GM19035 (cell line): Measurements from ENCODE around the gene MUC6.
"Not testable (repeated sequence)": the region's sequence is repeated elsewhere in the genome, so short reads cannot be mapped to it uniquely, and the experiment has no call there.

Source experiments
- ATAC-seq: cut with Tn5 transposase; IDR thresholded peaks from one replicate; pipeline ENCODE4 v1.9.1; 2021; ENCODE audit not compliant: unreplicated experiment

MUC6 gene

DNA sequence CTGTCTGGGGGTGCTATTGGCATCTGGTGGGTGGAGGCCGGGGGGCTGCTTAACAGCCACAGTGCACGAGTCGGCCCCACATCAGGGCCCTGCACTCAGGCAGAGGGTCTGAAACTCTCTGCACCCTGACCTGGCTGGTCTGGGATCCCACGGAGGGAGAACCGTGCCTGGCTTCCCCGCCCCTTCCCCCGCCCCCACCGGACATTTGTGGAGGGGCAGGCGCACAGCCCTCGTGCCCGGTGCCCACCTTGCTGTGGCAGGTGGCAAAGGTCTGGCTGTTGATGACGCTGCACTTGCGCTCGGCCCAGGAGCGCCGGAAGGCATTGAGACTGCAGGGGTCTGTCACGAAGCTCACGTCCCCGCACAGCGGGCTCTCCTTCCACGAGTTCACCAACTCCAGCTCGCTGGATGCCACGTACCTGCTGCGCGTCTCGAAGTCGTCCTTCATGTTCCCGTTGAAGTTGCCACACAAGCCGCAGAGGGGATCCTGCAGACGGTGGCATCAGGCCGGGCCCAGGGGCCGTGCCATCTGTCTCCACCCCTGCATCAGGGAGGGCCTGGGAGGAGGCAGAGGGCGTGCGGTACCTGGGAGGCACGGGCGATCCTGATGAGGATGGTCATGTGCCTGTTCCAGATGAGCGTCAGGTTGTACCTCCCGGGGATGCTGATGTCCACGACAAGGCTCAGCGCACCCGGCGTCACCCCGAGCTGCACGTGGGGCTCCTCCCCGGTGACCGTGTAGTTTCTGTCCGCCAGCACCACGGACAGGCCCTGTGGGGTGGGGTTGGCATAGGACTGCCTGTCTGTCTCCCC lies 11.7 kb downstream of the MUC6 start:
- ATAC-seq: no peak

DNA sequence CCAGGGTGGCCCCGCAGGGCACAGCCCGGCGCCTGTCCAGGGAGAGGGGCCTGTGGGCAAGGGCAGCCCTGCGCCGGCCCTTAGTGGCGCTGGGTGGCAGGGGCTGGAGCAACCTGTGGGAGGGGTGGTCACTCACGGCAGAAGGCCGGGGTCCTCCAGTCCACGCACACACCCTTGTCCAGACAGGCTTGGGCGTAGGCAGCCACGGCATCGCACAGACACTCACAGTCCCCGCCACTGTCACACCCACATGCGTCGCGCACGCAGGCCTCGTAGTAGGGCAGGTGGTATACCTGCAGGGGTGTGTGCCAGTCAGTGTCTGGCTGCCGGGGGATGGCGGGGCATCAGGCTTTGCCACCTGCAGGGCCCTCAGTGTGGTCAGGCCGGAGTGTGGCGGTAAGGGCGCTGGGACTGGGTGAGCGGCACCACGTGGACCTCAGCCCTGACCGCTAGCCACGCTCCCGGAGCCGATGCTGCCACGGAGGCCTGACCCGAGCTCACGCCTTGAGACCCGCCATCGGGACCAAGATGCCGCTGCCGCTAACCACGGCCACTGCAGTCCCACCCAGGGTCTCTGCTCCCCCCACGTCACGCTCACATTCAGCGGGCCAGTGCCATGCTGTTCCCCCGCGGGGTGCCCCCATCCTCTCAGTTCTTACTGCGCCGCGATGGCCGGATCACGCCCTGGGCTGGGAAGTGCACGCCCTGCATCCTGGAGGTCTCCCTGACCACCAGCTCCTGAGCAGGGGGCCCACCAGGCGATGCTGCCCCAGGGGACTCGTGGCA lies 12.5 kb downstream of the MUC6 start:
- no peak for ATAC-seq

- ATAC-seq: no peak
These were observed 13.4 kb downstream of the MUC6 start for GRCh38 chr11:1022908-1023810.

DNA sequence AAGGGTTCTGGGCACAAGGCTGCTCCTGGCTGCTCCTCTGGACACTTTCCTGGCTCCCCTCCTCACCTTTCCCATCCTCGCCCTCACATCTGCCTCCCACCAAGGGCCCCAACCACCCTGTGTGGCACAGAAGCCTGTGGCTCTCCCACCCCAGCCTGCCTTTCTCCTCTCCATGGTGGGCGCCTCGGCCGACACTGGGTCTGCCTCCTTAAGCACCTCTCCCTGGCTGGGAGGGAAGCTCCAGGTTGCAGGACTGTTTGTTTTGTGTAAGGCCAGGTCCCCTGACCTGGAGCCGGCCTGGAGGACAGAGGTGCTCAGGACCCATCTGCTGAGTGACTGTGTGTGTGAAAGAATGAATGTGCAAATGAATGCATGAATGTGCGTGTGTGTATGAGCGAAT lies 14.1 kb downstream of the MUC6 start:
- ATAC-seq: no peak

GRCh38 chr11:1020211-1020905 lies 16.2 kb downstream of the MUC6 start:
- ATAC-seq: no peak

- no peak for ATAC-seq
These were observed 17.1 kb downstream of the MUC6 start for GRCh38 chr11:1019321-1019910.

DNA sequence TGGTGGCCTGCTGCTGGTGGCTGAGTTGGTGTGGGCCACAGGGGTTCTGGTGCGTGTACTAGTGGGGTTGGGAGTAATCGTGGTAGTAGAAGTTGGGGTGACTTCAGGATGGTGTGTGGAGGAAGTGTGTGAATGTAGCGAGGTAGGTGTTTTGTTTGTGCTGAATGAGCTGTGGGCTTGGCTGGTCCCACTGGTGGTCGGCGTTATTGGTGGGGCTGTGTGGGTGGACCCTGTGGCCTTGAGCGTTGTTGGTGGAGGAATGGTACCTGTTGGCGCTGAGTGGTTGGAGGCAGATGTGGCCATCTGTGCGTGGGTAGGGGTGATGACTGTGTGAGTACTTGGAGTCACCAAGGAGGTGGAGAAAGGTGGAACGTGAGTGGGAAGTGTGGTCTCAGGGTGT lies 18.4 kb downstream of the MUC6 start:
- ATAC-seq: no peak

DNA sequence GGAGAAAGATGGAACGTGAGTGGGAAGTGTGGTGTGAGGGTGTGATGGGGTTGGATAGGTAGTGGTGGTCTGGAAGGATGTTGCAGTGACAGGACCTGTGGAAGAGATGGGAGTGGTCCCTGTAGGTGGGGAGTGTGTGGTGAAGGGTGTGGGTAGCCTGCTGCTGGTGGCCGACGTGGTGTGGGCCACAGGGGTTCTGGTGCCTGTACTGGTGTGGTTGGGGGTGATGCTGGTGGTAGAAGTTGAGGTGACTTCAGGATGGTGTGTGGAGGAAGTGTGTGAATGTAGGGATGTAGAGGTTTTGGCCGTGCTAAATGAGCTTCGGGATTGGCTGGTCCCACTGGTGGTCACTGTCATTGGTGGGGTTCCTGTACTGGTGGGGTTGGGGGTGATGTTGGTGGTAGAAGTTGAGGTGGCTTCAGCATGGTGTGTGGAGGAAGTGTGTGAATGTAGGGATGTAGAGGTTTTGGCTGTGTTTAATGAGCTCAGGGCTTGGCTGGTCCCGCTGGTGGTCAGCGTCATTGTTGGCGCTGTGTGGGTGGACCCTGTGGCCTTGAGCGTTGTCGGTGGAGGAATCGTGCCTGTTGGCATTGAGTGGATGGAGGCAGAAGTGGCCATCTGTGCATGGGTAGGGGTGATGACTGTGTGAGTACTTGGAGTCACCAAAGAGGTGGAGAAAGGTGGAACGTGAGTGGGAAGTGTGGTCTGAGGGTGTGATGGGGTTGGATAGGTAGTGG lies 19.1 kb downstream of the MUC6 start:
- ATAC-seq: no peak

DNA sequence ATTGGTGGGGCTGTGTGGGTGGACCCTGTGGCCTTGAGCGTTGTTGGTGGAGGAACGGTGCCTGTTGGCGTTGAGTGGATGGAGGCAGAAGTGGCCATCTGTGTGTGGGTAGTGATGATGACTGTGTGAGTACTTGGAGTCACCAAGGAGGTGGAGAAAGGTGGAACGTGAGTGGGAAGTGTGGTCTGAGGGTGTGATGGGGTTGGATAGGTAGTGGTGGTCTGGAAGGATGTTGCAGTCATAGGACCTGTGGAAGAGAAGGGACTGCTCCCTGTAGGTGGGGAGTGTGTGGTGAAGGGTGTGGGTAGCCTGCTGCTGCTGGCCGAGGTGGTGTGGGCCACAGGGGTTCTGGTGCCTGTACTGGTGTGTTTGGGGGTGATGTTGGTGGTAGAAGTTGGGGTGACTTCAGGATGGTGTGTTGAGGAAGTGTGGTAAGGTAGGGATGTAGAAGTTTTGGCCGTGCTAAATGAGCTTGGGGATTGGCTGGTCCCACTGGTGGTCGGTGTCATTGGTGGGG lies 19.9 kb downstream of the MUC6 start:
- ATAC-seq: not testable (repeated sequence)

DNA sequence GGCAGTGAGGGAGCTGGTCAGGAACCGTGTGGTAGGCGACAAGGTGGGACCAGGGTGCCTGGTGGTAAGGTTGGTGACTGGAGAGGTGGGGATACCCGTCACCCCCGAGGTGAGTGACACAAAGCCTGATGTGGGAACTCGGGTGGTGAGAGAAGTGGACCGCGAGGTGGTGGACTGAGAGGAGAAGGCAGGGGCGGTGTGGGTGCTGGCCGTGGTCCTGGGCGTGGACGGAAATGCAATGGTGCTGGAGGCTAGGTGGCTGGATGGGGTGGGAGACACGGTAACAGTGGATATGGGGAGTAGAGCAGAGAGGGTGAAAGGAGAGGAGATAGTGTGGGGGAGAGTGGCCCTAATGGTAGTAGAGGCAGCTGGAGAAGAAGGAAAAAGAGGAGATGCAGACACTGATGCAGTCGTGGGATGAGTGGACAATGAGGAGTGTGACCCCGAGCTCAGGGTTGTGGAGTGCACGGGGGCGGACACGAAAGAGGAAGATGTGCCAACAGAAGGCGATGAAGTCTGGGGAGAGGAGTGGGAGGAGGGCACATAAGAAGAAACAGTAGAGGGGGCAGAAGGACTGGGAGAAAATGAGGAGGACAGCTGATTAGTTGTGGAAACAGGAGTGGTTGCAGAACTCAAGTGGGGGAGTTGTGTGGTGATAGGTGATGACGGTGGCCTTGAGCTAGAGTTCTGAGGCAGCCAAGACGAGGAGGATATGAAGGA lies 20.5 kb downstream of the MUC6 start:
- ATAC-seq: no peak

GRCh38 chr11:1015064-1015463 lies 21.5 kb downstream of the MUC6 start:
- no peak for ATAC-seq

DNA sequence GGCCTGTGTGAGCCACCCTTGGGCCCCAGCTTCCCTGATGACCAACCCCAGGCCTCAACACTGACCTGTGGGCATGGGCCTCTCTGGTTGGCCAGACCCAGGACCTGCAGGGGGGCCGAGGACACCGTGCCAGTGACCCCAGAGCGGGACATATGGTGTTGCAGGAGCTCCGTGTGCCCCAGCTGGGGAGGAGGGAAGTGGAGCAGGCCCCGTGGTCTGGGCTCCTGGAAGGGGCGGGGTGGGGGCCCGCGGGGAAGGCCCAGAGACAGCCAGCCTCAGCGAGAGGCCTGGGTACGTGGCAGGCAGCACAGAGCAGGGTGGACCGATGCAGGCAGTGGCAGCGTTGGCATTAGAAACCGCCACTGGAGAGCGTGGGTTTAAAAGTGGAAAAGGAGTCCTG lies 22.2 kb downstream of the MUC6 start:
- ATAC-seq: no peak

DNA sequence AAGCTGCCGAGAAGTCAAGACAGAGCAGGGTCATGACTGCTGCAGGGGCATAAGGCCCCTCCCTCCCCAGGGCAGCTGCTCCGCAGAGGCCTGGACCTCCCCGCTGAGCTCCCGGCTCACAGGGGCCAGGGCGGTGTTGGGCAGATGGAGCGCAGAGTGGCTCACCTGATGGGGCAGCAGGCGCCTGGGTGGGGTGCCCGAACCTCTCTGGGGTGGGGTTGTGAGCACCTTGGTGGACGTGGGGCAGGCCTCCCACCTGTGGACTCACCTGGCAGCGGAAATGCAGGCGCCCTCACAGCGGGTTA lies 22.9 kb downstream of the MUC6 start:
- no peak for ATAC-seq

DNA sequence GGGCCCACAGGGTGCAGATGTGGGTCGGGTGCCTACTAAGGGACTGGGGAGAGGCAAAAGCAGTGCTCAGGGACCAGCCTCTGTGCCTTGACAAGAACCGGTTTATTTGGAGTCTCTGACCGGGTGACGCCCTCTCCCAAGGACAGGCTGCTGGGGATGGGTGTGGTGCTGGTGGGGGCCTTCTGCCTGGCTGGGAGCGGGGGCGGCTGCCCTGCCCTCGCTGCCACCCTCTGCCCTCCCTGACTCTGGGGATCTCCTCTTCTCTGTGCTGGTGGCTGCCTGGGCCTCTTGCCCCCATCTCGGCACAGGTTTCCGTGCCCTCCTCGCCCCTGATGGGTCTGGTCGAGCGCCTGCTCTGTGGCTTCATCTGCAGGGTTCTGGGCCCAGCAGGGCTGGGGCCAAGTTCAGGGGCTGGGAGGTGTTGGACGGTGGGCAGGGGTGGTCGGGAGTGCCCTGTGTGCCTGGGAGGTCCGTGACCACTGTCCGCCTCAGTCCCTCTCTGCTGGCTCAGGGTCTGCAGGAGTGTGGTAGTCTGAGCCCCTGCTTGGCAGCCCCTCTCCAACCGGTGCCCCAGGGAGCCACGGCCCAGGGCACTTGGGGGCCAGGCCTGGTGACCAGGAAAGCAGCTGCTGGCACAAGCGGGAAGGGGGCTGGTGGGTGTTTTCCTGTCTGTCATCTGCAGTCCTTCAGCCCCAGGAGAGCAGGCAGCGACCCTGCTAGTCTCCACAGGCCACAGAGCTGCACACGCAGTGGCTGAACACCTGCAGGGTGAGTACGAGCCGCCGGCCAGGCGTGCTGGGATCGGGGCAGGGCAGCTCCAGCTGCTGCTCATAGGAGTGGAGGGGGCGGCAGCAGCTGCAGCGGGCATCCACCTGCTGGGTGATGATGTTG lies 23.5 kb downstream of the MUC6 start:
- ATAC-seq: no peak

GRCh38 chr11:1012291-1012690 lies 24.2 kb downstream of the MUC6 start:
- no peak for ATAC-seq

GRCh38 chr11:1011320-1011698 lies 25.2 kb downstream of the MUC6 start:
- no peak for ATAC-seq

DNA sequence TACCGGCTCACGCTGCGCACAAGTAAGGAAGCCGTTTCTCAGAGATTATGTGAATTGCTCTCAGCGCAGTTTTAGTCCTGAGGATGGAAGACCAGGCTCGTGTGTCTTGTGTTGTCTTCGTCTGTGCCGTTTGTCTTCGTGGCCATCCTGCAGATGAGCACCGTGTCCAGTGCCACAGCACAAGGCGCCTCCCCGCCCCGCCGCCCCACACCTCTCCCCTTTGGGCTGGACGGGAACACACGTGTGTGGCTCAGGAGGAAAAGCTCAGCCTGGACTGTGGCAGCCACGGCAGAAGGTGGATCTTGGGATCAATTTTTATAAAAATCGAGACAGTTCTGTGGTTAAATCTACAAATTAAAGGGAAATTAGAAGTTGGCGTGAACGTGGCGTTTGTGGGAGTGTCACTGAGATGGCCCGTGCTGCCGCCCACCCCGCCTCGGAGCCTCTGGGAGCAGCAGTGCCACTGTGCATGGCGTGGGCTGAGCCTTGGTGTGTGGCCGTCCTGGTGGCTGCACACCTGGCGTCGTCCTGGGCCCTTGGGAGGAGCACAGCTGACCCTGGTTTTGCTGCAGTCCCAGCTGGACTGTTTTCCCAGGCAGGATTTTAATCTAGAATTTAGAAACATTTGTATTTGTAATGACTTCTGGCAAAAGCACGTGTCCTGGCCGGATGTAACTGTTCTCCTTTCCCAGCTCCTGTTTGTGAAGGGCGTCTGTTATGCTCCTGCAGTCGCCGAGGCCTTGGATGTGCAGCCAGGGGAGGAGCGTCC lies 25.8 kb downstream of the MUC6 start:
- no peak for ATAC-seq
